GM19035 (cell line): ENCODE results near the gene REG4.
"Not testable (repeated sequence)": the region's sequence is repeated elsewhere in the genome, so short reads cannot be mapped to it uniquely, and the experiment has no call there.

Experiments used
- ATAC-seq: cut with Tn5 transposase; IDR thresholded peaks from one replicate; pipeline ENCODE4 v1.9.1; 2021; ENCODE audit not compliant: unreplicated experiment

Gene REG4

GRCh38 chr1:119811387-119811786 is at the start of gene REG4:
Gene REG4 (minus strand): TSS chr1:119811460. CDS start chr1:119808769, 2,691 bp downstream.
- ATAC-seq = no peak

- no peak for ATAC-seq
Measured at GRCh38 chr1:119859647-119860046, 48.4 kb upstream of the REG4 start.

- ATAC-seq = not testable (repeated sequence)
Measured at GRCh38 chr1:119858556-119859214, 47.4 kb upstream of the REG4 start.

- ATAC-seq = no peak
Measured at GRCh38 chr1:119858126-119858525, 46.9 kb upstream of the REG4 start.

GRCh38 chr1:119853155-119853554 is 41.9 kb upstream of the REG4 start:
- no peak for ATAC-seq

GRCh38 chr1:119844206-119844605 is 32.9 kb upstream of the REG4 start:
- ATAC-seq = not testable (repeated sequence)

GRCh38 chr1:119841306-119841705 is 30.0 kb upstream of the REG4 start:
- no peak for ATAC-seq

- no peak for ATAC-seq
Measured at GRCh38 chr1:119840745-119841144, 29.5 kb upstream of the REG4 start.

- ATAC-seq = no peak
Measured at GRCh38 chr1:119838236-119838635, 27.0 kb upstream of the REG4 start.

GRCh38 chr1:119834990-119835389 is 23.7 kb upstream of the REG4 start:
- ATAC-seq = no peak

- no peak for ATAC-seq
Measured at GRCh38 chr1:119831027-119831426, 19.8 kb upstream of the REG4 start.

GRCh38 chr1:119829625-119830024 is 18.4 kb upstream of the REG4 start:
- no peak for ATAC-seq

- ATAC-seq = not testable (repeated sequence)
Measured at GRCh38 chr1:119829006-119829405, 17.7 kb upstream of the REG4 start.

GRCh38 chr1:119828266-119828665 is 17.0 kb upstream of the REG4 start:
- ATAC-seq = no peak

GRCh38 chr1:119827010-119827409 is 15.8 kb upstream of the REG4 start:
- no peak for ATAC-seq

GRCh38 chr1:119822406-119822805 is 11.1 kb upstream of the REG4 start:
- ATAC-seq = no peak

GRCh38 chr1:119818181-119818580 is 6.9 kb upstream of the REG4 start:
- no peak for ATAC-seq

- ATAC-seq = no peak
Measured at GRCh38 chr1:119816407-119816806, 5.1 kb upstream of the REG4 start.

GRCh38 chr1:119815928-119816327 is 4.7 kb upstream of the REG4 start:
- no peak for ATAC-seq

GRCh38 chr1:119815361-119815760 is 4.1 kb upstream of the REG4 start:
- ATAC-seq = no peak

- no peak for ATAC-seq
Measured at GRCh38 chr1:119814288-119814687, 3.0 kb upstream of the REG4 start.

- no peak for ATAC-seq
Measured at GRCh38 chr1:119811985-119812557, 811 bp upstream of the REG4 start.
